ENCODE results near the gene COL4A3. TPM values are rescaled to one million over a fixed set of nuclear protein-coding genes. Genes with fewer than 3 reads are reported as not detected.
A peak's percentile ranks its signal among the peaks of the same experiment; 100 is the strongest.

The COL4A3 gene
- total and polyA plus RNA-seq, 9 of the 15 experiments (the other 6 are each of a cell fraction or from before 2014, with no cell fraction given), result not detected

- TF ChIP-seq ZBTB12 (CRISPR knock-in tag; IDR thresholded peaks at IDR 0.05) (peak; percentile 58; the same call in 1 of the 2 replicates), KAT7 (CRISPR knock-in tag; IDR thresholded peaks at IDR 0.05; ENCODE audit: borderline replicate concordance) (no peak), NFYB (IDR thresholded peaks at IDR 0.05; ENCODE audit: extremely low read depth, insufficient read length) (no peak), PRDM10 (IDR thresholded peaks at IDR 0.05; ENCODE audit: partially characterized antibody) (peak; percentile 7), TAF9B (IDR thresholded peaks at IDR 0.05; ENCODE audit: partially characterized antibody) (peak; percentile 54), CHCHD3 (CRISPR knock-in tag; IDR thresholded peaks at IDR 0.05) (no peak), JUNB (CRISPR knock-in tag; conservative IDR thresholded peaks at IDR 0.05) (no peak), ZNF57 (CRISPR knock-in tag; IDR thresholded peaks at IDR 0.05) (no peak), CTCF (IDR thresholded peaks at IDR 0.05 in 2 of 3, conservative IDR thresholded peaks at IDR 0.05 in 1 of 3; ENCODE audit: insufficient read depth in 2 of 3, low read depth in 1 of 3, low read length in 3 of 3) (peak; percentile 35 to 49 (median 36); a peak in 4 of 6 replicates), MAFK (IDR thresholded peaks at IDR 0.05; ENCODE audit: low read length) (no peak), ZSCAN32 (CRISPR knock-in tag; IDR thresholded peaks at IDR 0.05) (no peak), RBM39 (optimal IDR thresholded peaks at IDR 0.05; ENCODE audit: low read depth, low read length) (no peak), ZNF184 (CRISPR knock-in tag; IDR thresholded peaks at IDR 0.05) (no peak), TCF7 (IDR thresholded peaks at IDR 0.05; ENCODE audit: borderline replicate concordance) (no peak), TOE1 (IDR thresholded peaks at IDR 0.05; ENCODE audit: borderline replicate concordance) (peak; percentile 96), TOE1 (CRISPR knock-in tag; IDR thresholded peaks at IDR 0.05; ENCODE audit: borderline replicate concordance, low read depth) (0 out of 2 replicates have a peak, but pooled peaks have one; percentile 28)
These were observed 160.8 kb downstream of the COL4A3 start, which contains the start of gene MFF (continued) for GRCh38 chr2:227324995-227325838.

Measured in K562 (cell line).